ENCODE data around the gene ATG4B.

- TF ChIP-seq CTCF (IDR thresholded peaks at IDR 0.05 in 8 of 11, conservative IDR thresholded peaks at IDR 0.05 in 3 of 11) (no peak), POLR2A (IDR thresholded peaks at IDR 0.05) (no peak)
Measured at GRCh38 chr2:241678307-241678706, 40.8 kb downstream of the ATG4B start.
